Neural cell (in vitro differentiated cells): Measurements from ENCODE around the gene OLFML3.

Source experiments
- EP300 ChIP-seq: fragments of 450-650 bp; conservative IDR thresholded peaks from 2 replicates; pipeline ENCODE4 v1.6.1; 2014; ENCODE audit warnings: antibody characterized with exemption, mild to moderate bottlenecking, moderate library complexity; ENCODE audit not compliant: poor library complexity, severe bottlenecking
- EZH2 ChIP-seq: fragments of 200-600, 300-800 bp; shearing (Covaris generic), sonication (generic); IDR thresholded peaks from 2 replicates; pipeline ENCODE4 v1.6.1; 2014; ENCODE audit warnings: antibody characterized with exemption, low read length, borderline replicate concordance, mild to moderate bottlenecking; ENCODE audit not compliant: insufficient read depth, poor library complexity, severe bottlenecking
- MXI1 ChIP-seq: fragments of 450-650 bp; conservative IDR thresholded peaks from 2 replicates; pipeline ENCODE4 v1.6.1; 2014; ENCODE audit warnings: antibody characterized with exemption, mild to moderate bottlenecking; ENCODE audit not compliant: poor library complexity, severe bottlenecking
- POLR2AphosphoS5 ChIP-seq: IDR thresholded peaks from 2 replicates; pipeline ENCODE4 v1.6.1; 2012
- SMC3 ChIP-seq: fragments of 450-650 bp; conservative IDR thresholded peaks from 2 replicates; pipeline ENCODE4 v1.6.1; 2014; ENCODE audit warnings: antibody characterized with exemption, mild to moderate bottlenecking, moderate library complexity; ENCODE audit not compliant: poor library complexity
- TAF1 ChIP-seq: IDR thresholded peaks from 2 replicates; pipeline ENCODE4 v1.6.1; 2012; ENCODE audit warnings: low read depth
- TF ChIP-seq, protein P1 (sequence below): fragments of 450-650 bp; IDR thresholded peaks from 2 replicates; pipeline ENCODE4 v1.5.1; 2014; ENCODE audit warnings: antibody characterized with exemption, mild to moderate bottlenecking, moderate library complexity; ENCODE audit not compliant: poor library complexity, severe bottlenecking
- TF ChIP-seq, protein P2 (sequence below): IDR thresholded peaks from 2 replicates; pipeline ENCODE4 v1.6.1; 2012; ENCODE audit warnings: borderline replicate concordance

DNA sequence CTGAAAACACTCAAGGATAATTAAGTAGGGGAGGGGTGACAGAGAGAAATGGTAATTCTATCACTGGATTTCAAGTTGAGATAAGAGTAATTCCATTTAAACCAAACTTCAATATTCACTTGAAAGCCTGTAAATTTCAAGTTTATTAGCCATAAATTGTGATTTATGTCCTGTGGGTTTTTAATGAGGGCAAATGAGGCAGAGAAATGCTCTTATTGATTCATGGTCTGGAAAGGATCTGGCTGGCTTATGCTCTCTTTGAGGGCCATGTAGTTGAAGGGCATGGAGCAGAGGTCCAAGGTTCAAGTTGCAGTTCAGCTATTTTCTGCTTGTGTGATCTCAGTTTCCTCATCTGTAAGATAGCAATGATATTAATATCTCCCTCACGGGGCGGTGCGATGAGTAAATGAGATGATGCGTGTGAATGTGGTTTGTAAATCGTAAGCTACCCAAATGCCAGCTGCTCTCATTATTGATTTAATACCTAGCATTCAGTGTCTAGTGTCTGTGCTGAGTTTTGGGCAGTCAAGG, 12.3 kb downstream of the OLFML3 start:
- TF ChIP-seq EP300 (no peak), SMC3 (no peak), MXI1 (no peak), POLR2AphosphoS5 (no peak), EZH2 (no peak), TAF1 (no peak)
- TF ChIP-seq, protein P1, sequence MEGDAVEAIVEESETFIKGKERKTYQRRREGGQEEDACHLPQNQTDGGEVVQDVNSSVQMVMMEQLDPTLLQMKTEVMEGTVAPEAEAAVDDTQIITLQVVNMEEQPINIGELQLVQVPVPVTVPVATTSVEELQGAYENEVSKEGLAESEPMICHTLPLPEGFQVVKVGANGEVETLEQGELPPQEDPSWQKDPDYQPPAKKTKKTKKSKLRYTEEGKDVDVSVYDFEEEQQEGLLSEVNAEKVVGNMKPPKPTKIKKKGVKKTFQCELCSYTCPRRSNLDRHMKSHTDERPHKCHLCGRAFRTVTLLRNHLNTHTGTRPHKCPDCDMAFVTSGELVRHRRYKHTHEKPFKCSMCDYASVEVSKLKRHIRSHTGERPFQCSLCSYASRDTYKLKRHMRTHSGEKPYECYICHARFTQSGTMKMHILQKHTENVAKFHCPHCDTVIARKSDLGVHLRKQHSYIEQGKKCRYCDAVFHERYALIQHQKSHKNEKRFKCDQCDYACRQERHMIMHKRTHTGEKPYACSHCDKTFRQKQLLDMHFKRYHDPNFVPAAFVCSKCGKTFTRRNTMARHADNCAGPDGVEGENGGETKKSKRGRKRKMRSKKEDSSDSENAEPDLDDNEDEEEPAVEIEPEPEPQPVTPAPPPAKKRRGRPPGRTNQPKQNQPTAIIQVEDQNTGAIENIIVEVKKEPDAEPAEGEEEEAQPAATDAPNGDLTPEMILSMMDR = no peak
- TF ChIP-seq, protein P2, sequence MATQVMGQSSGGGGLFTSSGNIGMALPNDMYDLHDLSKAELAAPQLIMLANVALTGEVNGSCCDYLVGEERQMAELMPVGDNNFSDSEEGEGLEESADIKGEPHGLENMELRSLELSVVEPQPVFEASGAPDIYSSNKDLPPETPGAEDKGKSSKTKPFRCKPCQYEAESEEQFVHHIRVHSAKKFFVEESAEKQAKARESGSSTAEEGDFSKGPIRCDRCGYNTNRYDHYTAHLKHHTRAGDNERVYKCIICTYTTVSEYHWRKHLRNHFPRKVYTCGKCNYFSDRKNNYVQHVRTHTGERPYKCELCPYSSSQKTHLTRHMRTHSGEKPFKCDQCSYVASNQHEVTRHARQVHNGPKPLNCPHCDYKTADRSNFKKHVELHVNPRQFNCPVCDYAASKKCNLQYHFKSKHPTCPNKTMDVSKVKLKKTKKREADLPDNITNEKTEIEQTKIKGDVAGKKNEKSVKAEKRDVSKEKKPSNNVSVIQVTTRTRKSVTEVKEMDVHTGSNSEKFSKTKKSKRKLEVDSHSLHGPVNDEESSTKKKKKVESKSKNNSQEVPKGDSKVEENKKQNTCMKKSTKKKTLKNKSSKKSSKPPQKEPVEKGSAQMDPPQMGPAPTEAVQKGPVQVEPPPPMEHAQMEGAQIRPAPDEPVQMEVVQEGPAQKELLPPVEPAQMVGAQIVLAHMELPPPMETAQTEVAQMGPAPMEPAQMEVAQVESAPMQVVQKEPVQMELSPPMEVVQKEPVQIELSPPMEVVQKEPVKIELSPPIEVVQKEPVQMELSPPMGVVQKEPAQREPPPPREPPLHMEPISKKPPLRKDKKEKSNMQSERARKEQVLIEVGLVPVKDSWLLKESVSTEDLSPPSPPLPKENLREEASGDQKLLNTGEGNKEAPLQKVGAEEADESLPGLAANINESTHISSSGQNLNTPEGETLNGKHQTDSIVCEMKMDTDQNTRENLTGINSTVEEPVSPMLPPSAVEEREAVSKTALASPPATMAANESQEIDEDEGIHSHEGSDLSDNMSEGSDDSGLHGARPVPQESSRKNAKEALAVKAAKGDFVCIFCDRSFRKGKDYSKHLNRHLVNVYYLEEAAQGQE = no peak
